Stimulated activated CD4-positive, alpha-beta T cell treated with anti-CD3 and anti-CD28 coated beads, Interleukin-1b, Interleukin-23, amount 100 ng/mL, for 48 hours (primary cell): ENCODE measurements around the gene CSF2.
A peak's percentile ranks its signal among the peaks of the same experiment; 100 is the strongest.

Source experiments
- DNase-seq: peaks from one replicate; pipeline ENCODE4 v3.0.0-alpha.2; 2020

The CSF2 gene

GRCh38 chr5:132070460-132071337 lies 2.9 kb upstream of the CSF2 start:
- peak; percentile 67 for DNase-seq

- no peak for DNase-seq
Measured at GRCh38 chr5:132071338-132071707, 2.3 kb upstream of the CSF2 start.

- DNase-seq, result no peak
Measured at GRCh38 chr5:132072070-132072469, 1.5 kb upstream of the CSF2 start.

GRCh38 chr5:132072528-132072927 lies 1.1 kb upstream of the CSF2 start:
- no peak for DNase-seq

DNA sequence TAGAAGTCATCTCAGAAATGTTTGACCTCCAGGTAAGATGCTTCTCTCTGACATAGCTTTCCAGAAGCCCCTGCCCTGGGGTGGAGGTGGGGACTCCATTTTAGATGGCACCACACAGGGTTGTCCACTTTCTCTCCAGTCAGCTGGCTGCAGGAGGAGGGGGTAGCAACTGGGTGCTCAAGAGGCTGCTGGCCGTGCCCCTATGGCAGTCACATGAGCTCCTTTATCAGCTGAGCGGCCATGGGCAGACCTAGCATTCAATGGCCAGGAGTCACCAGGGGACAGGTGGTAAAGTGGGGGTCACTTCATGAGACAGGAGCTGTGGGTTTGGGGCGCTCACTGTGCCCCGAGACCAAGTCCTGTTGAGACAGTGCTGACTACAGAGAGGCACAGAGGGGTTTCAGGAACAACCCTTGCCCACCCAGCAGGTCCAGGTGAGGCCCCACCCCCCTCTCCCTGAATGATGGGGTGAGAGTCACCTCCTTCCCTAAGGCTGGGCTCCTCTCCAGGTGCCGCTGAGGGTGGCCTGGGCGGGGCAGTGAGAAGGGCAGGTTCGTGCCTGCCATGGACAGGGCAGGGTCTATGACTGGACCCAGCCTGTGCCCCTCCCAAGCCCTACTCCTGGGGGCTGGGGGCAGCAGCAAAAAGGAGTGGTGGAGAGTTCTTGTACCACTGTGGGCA lies 642 bp downstream of the CSF2 start:
- DNase-seq, result no peak

- DNase-seq, result no peak
Measured at GRCh38 chr5:132074772-132075718, 1.5 kb downstream of the CSF2 start.

- DNase-seq, result no peak
Measured at GRCh38 chr5:132075719-132076077, 2.1 kb downstream of the CSF2 start.

DNA sequence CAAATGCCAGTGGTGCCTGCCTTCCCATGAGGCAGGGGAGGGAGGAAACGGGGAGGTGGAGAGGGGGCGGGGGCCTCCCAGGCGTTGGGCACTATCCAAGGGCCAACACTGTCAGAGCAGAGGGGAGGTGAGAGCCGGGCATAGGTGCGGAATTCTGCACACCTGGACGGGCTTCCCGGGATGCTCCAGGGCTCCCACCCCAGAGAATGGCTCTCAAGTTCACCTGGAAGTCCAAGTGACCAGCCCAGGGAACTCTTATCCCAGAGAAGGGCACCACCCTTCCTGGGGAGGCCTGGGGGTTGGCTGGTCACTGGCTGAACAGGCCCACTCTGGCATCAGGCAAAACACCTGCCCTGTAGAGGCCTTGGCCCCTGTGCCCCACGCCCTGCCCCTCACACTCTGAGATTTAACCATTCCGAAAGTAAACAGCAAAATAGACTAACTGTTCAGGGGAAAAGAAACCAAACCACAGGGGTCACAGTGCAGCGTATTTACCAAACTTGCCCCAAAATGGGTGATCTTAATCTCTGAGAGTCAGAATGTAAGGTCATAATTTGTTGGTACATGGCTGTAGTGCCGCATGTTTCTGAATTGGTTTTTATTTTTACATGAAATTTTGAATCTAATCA lies 2.7 kb downstream of the CSF2 start:
- no peak for DNase-seq

DNA sequence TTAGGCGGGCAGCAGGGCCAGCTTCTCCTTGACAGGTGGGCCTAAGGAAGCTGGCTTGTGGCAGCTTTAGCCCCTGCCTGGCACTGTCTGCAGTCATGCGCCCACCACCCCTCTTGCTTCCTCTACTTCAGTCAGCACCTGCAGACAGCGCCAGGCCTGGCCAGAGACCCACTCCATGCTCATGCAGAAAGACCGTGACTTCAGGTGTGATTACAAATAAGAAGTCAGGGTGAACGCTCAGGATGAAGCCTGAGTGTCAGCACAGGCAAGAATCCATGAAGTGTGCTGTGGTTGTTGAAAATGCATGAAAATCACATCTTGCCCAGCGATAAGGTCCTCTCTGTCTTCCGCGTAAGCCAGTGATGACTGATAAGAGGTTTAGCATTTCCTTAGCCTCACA lies 3.4 kb downstream of the CSF2 start:
- no peak for DNase-seq

- no peak for DNase-seq
Measured at GRCh38 chr5:132079081-132079480, 5.5 kb downstream of the CSF2 start.

- no peak for DNase-seq
Measured at GRCh38 chr5:132079619-132080018, 6.0 kb downstream of the CSF2 start.

GRCh38 chr5:132080595-132080994 lies 7.0 kb downstream of the CSF2 start:
- no peak for DNase-seq

DNA sequence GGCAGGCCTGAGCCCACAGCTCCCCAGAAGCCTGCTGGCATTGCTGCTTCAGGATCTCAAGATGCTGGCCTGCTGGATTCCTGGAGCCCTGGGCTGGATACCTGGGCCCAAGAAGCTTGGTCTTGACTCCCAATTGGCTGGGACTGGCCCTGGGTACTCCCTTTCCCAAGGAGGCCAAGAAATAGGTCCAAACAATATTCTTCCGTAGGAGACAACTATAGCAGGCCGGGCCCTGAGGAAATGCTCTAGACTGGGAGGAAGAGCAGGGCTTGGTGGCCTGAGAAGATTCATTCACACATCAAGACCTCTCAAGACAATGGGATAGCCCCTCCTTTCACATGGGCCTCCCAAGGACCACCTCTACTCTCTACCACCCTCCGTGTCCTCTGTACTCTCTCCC lies 7.9 kb downstream of the CSF2 start:
- no peak for DNase-seq

- no peak for DNase-seq
Measured at GRCh38 chr5:132082329-132083023, 8.9 kb downstream of the CSF2 start.

DNA sequence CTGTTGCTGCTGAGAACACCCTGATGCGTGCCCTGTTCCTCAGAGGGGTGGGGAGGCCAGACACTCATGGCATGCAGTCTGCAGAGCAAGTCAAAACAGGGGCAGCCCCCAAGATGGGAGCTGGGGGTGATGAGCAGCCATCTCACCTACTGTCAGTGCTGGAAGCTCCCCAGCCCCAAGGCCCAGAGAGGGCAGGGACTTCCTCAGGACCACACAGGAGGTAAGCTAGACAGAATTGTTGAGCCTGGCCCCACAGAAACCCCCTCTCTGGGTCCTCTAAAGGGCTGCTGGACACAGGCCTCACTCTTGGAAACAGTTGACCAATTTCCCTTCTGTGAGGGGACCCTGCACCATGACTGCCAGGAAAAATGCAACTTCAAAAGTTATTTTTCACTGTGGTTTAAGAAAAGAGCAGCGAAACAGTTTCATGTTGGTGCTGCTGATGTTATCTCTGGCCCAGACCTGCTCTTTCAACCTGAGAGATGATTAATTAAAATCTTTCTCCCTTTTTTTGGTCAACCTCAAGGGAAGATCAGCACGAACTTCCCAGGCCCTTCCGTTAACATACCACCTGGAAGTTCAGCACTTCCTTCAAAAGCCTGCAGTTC lies 9.6 kb downstream of the CSF2 start:
- peak; percentile 60 for DNase-seq

GRCh38 chr5:132085686-132086085 lies 12.1 kb downstream of the CSF2 start:
- no peak for DNase-seq

- no peak for DNase-seq
Measured at GRCh38 chr5:132086277-132086794, 12.7 kb downstream of the CSF2 start.

DNA sequence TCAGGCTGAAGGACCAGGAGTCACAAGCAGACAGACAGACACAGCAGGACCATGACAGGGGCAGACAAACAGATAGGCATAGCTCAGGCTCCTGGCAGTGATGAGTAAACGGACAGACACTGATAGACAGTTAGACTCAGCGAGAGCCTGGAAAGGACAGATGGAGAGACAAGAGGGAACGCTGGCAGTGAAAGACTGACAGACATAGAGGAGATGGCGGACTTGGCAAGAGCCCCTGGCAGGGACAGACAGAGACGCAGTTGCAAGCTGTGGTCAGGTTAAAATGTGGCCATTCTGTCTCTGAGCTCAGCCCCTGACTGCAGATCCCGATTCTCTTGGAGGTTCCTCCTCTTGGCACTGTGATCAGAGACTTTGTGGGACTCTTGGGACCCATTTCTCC lies 13.6 kb downstream of the CSF2 start:
- no peak for DNase-seq

DNA sequence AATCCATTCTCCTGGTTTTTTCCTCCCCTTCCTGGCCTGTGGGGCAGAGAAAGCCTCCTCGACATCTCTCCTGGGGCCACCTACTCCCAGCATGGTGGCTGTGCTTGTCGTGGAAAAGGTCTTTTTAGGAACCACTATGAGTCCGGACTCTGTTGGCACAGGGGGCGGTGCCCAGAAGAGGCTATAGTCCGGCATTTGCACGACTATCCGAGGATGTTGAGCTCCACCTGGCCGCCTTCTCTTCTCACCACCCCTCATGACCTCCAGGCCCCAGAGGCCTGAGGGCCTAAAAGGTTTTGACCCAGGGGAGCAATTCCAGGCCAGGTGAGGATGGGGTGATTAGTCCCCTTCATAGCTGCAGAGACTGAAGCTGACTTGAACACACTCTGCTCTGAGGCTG lies 14.1 kb downstream of the CSF2 start:
- DNase-seq, result no peak

- DNase-seq, result no peak
Measured at GRCh38 chr5:132089363-132089762, 15.8 kb downstream of the CSF2 start.

DNA sequence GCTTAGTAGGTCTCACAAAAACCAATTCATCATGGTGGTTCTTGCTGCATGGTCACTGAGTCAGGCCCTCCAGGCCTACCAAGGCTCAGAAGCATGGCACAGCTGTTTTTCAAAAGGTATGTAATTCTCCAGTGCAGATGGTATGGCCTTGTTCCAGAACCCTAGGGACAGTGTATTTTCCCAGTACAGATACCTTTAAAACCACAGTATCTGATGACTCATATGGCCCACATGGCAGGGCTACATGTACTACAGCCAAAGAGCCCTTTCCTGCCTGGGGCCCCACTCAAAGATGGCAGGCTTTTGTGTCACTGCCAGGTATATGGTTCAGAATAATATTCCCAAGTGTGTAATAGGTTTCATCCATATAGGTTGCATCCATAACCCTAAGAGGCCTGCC lies 16.5 kb downstream of the CSF2 start:
- DNase-seq, result no peak

DNA sequence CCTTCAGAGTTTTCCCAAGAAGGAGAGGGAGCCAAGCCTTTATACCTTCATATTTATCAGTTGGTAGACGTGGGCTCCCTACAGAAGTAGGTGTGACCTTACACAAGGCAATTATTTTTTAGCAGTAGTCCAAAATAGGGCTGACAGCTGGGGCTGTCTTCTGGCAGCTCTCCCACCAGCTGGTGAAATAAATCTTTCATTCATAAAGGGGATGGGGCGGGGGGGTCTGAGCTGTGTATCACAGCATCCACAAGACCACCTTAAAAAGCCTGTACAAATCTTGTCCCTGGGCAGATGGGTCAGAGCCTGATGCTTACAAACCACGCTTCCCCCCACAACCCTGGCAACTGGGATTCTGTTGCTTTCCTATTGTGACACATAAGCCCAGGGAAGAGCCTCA lies 19.7 kb downstream of the CSF2 start:
- no peak for DNase-seq
